SK-N-SH (cell line): ENCODE measurements around the gene F11. TPM values are rescaled to one million over a fixed set of nuclear protein-coding genes. Genes with fewer than 3 reads are reported as not detected.

Experiments
- CTCF ChIA-PET: fragments of 300-600, 350-600 bp; formaldehyde crosslinking; extraction: SDS; loops from one replicate; lab custom pipeline; 2021; lab: Yijun Ruan, JAX
- POLR2A ChIA-PET: fragments of 350-600 bp; sonication (Branson Sonifier 250); formaldehyde crosslinking; extraction: SDS; loops from one replicate; lab custom pipeline; 2020; ENCODE audit warnings: antibody characterized with exemption, inconsistent platforms; lab: Yijun Ruan, JAX
- DNase-seq: peaks from one replicate; pipeline ENCODE4 v3.0.0; 2012
- H2AFZ ChIP-seq: fragments of 200-600 bp; sonication (generic); 2 replicates; pipeline ENCODE4 v1.8.1; 2016; ENCODE audit warnings: antibody characterized with exemption, mild to moderate bottlenecking, low read depth
- H3F3A ChIP-seq: fragments of 200-600 bp; sonication (generic); replicated peaks from 2 replicates; pipeline ENCODE3; 2016; ENCODE audit warnings: antibody characterized with exemption, mild to moderate bottlenecking; ENCODE audit not compliant: insufficient read depth
- H3K27ac ChIP-seq, 2 experiments: fragments of 200-500 bp in 1 of 2; fragments of 200-600 bp in 1 of 2; sonication (Bioruptor generic) in 1 of 2; sonication (generic), shearing (Covaris generic) in 1 of 2; 2 replicates each; pipeline versions ENCODE4 v1.5.1 to v1.6.1; 2014 to 2016; ENCODE audit warnings: low read depth in 2 of 2, inconsistent platforms in 1 of 2, low read length in 1 of 2, mild to moderate bottlenecking in 1 of 2, mixed read lengths in 1 of 2
- H3K27me3 ChIP-seq: fragments of 200-600 bp; sonication (generic), shearing (Covaris generic); 2 replicates; pipeline ENCODE4 v1.6.1; 2016; ENCODE audit warnings: mixed run types; ENCODE audit not compliant: insufficient read depth
- H3K36me3 ChIP-seq, 2 experiments: fragments of 200-500 bp in 1 of 2; fragments of 200-600 bp in 1 of 2; sonication (Bioruptor generic) in 1 of 2; sonication (generic) in 1 of 2; replicated peaks in 1 of 2; 2 replicates each; pipeline versions ENCODE3 to v1.5.1; 2014 to 2016; ENCODE audit warnings: low read length in 1 of 2, mild to moderate bottlenecking in 1 of 2; ENCODE audit not compliant: insufficient read depth in 2 of 2, control insufficient read depth in 1 of 2
- H3K4me1 ChIP-seq, 2 experiments: fragments of 200-500 bp in 1 of 2; fragments of 200-600 bp in 1 of 2; sonication (Bioruptor generic) in 1 of 2; sonication (generic), shearing (Covaris generic) in 1 of 2; 2 replicates each; pipeline versions ENCODE4 v1.5.1 to v1.6.1; 2014 to 2016; ENCODE audit warnings: low read depth in 1 of 2, low read length in 1 of 2, mixed run types in 1 of 2; ENCODE audit not compliant: insufficient read depth in 2 of 2, control insufficient read depth in 1 of 2
- H3K4me2 ChIP-seq: fragments of 200-600 bp; sonication (generic), shearing (Covaris generic); 2 replicates; pipeline ENCODE4 v1.6.1; 2017; ENCODE audit warnings: mixed run types
- H3K4me3 ChIP-seq, 2 experiments: fragments of 200-500 bp in 1 of 2; fragments of 200-600 bp in 1 of 2; sonication (Bioruptor generic) in 1 of 2; sonication (generic), shearing (Covaris generic) in 1 of 2; 2 replicates each; pipeline versions ENCODE4 v1.5.1 to v1.8.1; 2014 to 2016; ENCODE audit warnings: low read depth in 2 of 2, inconsistent platforms in 1 of 2, low read length in 1 of 2, mild to moderate bottlenecking in 1 of 2, mixed read lengths in 1 of 2, moderate library complexity in 1 of 2
- H3K79me2 ChIP-seq: fragments of 200-600 bp; sonication (generic); 2 replicates; pipeline ENCODE4 v1.8.1; 2017; ENCODE audit warnings: mild to moderate bottlenecking; ENCODE audit not compliant: insufficient read depth
- H3K9ac ChIP-seq: fragments of 200-600 bp; sonication (generic); 2 replicates; pipeline ENCODE4 v1.6.1; 2017; ENCODE audit warnings: mixed run types
- H3K9me2 ChIP-seq: fragments of 200-600 bp; sonication (generic); 2 replicates; pipeline ENCODE4 v1.6.1; 2017; ENCODE audit warnings: mixed run types
- H3K9me3 ChIP-seq: fragments of 200-600 bp; sonication (generic); 2 replicates; pipeline ENCODE4 v1.6.1; 2017; ENCODE audit warnings: mixed run types, mild to moderate bottlenecking, moderate library complexity
- H4K20me1 ChIP-seq: fragments of 200-600 bp; sonication (generic); 2 replicates; pipeline ENCODE4 v1.6.1; 2017; ENCODE audit warnings: mild to moderate bottlenecking, mixed run types; ENCODE audit not compliant: insufficient read depth
- CHD2 ChIP-seq: fragments of 150-350 bp; IDR thresholded peaks from 2 replicates; pipeline ENCODE4 v1.6.1; 2018; ENCODE audit warnings: low read length; ENCODE audit not compliant: partially characterized antibody
- CTCF ChIP-seq: fragments of 200-600 bp; sonication (generic); IDR thresholded peaks from 2 replicates; pipeline ENCODE4 v1.6.1; 2017; ENCODE audit warnings: antibody characterized with exemption, mild to moderate bottlenecking, moderate library complexity
- GABPA ChIP-seq: IDR thresholded peaks from 2 replicates; pipeline ENCODE4 v1.4.0; 2012; ENCODE audit warnings: low read depth, mild to moderate bottlenecking
- GATA2 ChIP-seq: sonication (generic); formaldehyde crosslinking; IDR thresholded peaks from 2 replicates; pipeline ENCODE4 v1.5.0; 2020; ENCODE audit warnings: mild to moderate bottlenecking, missing genetic modification reagents
- IRF3 ChIP-seq: fragments of 150-350 bp; IDR thresholded peaks from 2 replicates; pipeline ENCODE4 v1.6.1; 2016; ENCODE audit warnings: mild to moderate bottlenecking, low read depth, low read length
- JUND ChIP-seq: IDR thresholded peaks from 2 replicates; pipeline ENCODE4 v1.4.0; 2012
- NFIC ChIP-seq: IDR thresholded peaks from 2 replicates; pipeline ENCODE4 v1.4.0; 2012; ENCODE audit warnings: borderline replicate concordance
- NRF1 ChIP-seq: IDR thresholded peaks from 2 replicates; pipeline ENCODE4 v1.6.1; 2012; ENCODE audit warnings: low read depth, mild to moderate bottlenecking, low read length
- RCOR1 ChIP-seq: fragments of 150-350 bp; IDR thresholded peaks from 2 replicates; pipeline ENCODE4 v1.6.1; 2017; ENCODE audit warnings: antibody characterized with exemption, low read length
- REST ChIP-seq: IDR thresholded peaks from 2 replicates; pipeline ENCODE4 v1.6.1; 2012; ENCODE audit warnings: mild to moderate bottlenecking, low read depth, low read length, moderate library complexity
- SIN3A ChIP-seq: IDR thresholded peaks from 2 replicates; pipeline ENCODE4 v1.6.1; 2012; ENCODE audit warnings: low read depth, mild to moderate bottlenecking, low read length, moderate library complexity, borderline replicate concordance
- TAF1 ChIP-seq: IDR thresholded peaks from 2 replicates; pipeline ENCODE4 v1.6.1; 2012; ENCODE audit warnings: low read depth, mild to moderate bottlenecking, low read length, moderate library complexity, borderline replicate concordance
- TCF12 ChIP-seq: IDR thresholded peaks from 2 replicates; pipeline ENCODE4 v1.4.0; 2012
- TEAD4 ChIP-seq: IDR thresholded peaks from 2 replicates; pipeline ENCODE4 v1.4.0; 2012; ENCODE audit warnings: mild to moderate bottlenecking, borderline replicate concordance; ENCODE audit not compliant: insufficient read depth
- USF1 ChIP-seq: IDR thresholded peaks from 2 replicates; pipeline ENCODE4 v1.4.0; 2012; ENCODE audit warnings: low read depth, borderline replicate concordance
- YY1 ChIP-seq: IDR thresholded peaks from 2 replicates; pipeline ENCODE4 v1.4.0; 2012; ENCODE audit warnings: low read depth, mild to moderate bottlenecking
- ZBTB33 ChIP-seq: IDR thresholded peaks from 2 replicates; pipeline ENCODE4 v1.4.0; 2012; ENCODE audit warnings: low read depth, borderline replicate concordance
- whole genome bisulfite sequencing: methylation state at CpG from one replicate; pipeline ENCODE4 v1.1.6; 2017; ENCODE audit warnings: low lambda C conversion rate; 5-methylcytosine and 5-hydroxymethylcytosine counted together
- polyA plus RNA-seq, 3 experiments: library from polyadenylated mRNA; depleted of rRNA; stranded (reverse); fragments of >200 nt; gene quantifications; 2 replicates each; pipeline ENCODE4 v1.2.3, GENCODE V29; 2012

Gene F11
- polyA plus RNA-seq, 1 of the 3 experiments (the other 2 are of a cell fraction), result not detected

- Histone ChIP-seq H3K9me2 (no peaks in the 10 kb centered on the region), H3K4me3 (no peak overlapping the region), H3K36me3 (no peaks in the 10 kb centered on the region), H3K79me2 (no peaks in the 10 kb centered on the region), H3F3A (no peaks in the 10 kb centered on the region), H2AFZ (no peak overlapping the region), H3K9me3 (no peaks in the 10 kb centered on the region), H3K4me2 (no peak overlapping the region), H3K9ac (no peak overlapping the region), H3K27me3 (no peaks in the 10 kb centered on the region), H3K27ac (no peak overlapping the region), H4K20me1 (no peaks in the 10 kb centered on the region), H3K4me1 (no peaks in the 10 kb centered on the region)
- DNase-seq, result no peak
- TF ChIP-seq TEAD4 (no peak), SIN3A (no peak), RCOR1 (no peak), ZBTB33 (no peak), YY1 (no peak), GABPA (no peak), USF1 (no peak), IRF3 (no peak), CTCF (no peak), JUND (no peak), TCF12 (no peak), GATA2 (CRISPR knock-in tag) (no peak), TAF1 (no peak), NRF1 (no peak), CHD2 (no peak), NFIC (no peak), REST (no peak)
- ChIA-PET CTCF (no interaction called here), POLR2A (no interaction called here)
- 59% methylated on average over 12 of the region's 12 CpGs for WGBS
Measured at GRCh38 chr4:186258216-186258811, 7.7 kb upstream of the F11 start.
